ENCODE results near the gene TUFM.
"Not testable (repeated sequence)": the region's sequence is repeated elsewhere in the genome, so short reads cannot be mapped to it uniquely, and the experiment has no call there.

Gene TUFM

DNA sequence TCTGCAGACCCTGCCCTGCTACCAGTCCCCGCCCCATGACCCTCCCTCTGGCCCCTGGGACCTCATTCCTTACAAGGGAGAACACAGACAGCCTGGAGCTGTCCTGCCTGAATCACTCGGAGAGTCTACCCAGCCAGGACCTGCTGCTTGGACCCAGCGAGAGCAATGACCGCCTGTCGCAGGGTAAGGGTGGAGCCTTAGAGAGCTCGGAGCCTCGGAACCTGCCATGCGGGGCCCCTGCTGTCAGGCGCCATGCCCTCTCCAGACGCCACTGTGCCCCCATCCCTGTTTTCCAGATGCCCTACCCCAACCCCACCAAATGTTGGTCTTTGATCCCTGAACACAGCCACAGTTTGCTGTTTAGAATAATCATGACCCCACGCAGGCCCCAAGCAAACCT is 23.1 kb upstream of the TUFM start:
- H3K27ac ChIP-seq = no peak overlapping the region
- POLR2A ChIA-PET (ENCODE audit: low non-redundant PET) = no interaction called here
- no peak for DNase-seq (ENCODE audit: low spot score)
- no peak for TF ChIP-seq CTCF (conservative IDR thresholded peaks at IDR 0.05; ENCODE audit: low read depth)
- CTCF ChIA-PET = interaction anchor here (0.7 kb wide), 1 partner anchor 86 kb away, joined by 4 read pairs; no protein-coding TSS in a partner anchor

GRCh38 chr16:28867646-28868045 is 21.5 kb upstream of the TUFM start:
- POLR2A ChIA-PET (ENCODE audit: low non-redundant PET); CTCF ChIA-PET; DNase-seq (ENCODE audit: low spot score): not testable (repeated sequence)
- H3K27ac ChIP-seq = peak overlapping the region; percentile 92

GRCh38 chr16:28867241-28867640 is 21.1 kb upstream of the TUFM start:
- TF ChIP-seq CTCF (conservative IDR thresholded peaks at IDR 0.05; ENCODE audit: low read depth) = no peak
- peak overlapping the region; percentile 92 for H3K27ac ChIP-seq
- CTCF ChIA-PET = no interaction called here
- DNase-seq (ENCODE audit: low spot score) = no peak
- POLR2A ChIA-PET (ENCODE audit: low non-redundant PET) = no interaction called here

DNA sequence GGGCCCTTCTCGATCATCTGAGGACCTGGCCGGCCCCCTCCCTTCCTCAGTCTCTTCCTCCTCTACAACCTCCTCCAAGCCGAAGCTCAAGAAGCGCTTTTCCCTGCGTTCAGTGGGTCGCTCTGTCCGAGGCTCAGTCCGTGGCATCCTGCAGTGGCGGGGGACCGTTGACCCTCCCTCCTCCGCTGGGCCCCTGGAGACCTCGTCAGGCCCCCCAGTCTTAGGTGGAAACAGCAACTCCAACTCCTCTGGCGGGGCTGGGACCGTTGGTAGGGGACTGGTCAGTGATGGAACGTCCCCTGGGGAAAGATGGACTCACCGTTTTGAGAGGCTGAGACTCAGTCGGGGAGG is 20.3 kb upstream of the TUFM start:
- H3K27ac ChIP-seq = peak overlapping the region; percentile 92
- DNase-seq (ENCODE audit: low spot score) = no peak
- ChIA-PET POLR2A (ENCODE audit: low non-redundant PET) (no interaction called here), CTCF (no interaction called here)
- TF ChIP-seq CTCF (conservative IDR thresholded peaks at IDR 0.05; ENCODE audit: low read depth) = no peak

- peak overlapping the region; percentile 92 for H3K27ac ChIP-seq
- ChIA-PET POLR2A (ENCODE audit: low non-redundant PET) (no interaction called here), CTCF (interaction anchor here (0.6 kb wide), 2 partner anchors 80 to 99 kb away, joined by 3 read pairs; no protein-coding TSS in a partner anchor)
- no peak for DNase-seq (ENCODE audit: low spot score)
- TF ChIP-seq CTCF (conservative IDR thresholded peaks at IDR 0.05; ENCODE audit: low read depth) = no peak
These were observed 19.7 kb upstream of the TUFM start for GRCh38 chr16:28865722-28866453.

DNA sequence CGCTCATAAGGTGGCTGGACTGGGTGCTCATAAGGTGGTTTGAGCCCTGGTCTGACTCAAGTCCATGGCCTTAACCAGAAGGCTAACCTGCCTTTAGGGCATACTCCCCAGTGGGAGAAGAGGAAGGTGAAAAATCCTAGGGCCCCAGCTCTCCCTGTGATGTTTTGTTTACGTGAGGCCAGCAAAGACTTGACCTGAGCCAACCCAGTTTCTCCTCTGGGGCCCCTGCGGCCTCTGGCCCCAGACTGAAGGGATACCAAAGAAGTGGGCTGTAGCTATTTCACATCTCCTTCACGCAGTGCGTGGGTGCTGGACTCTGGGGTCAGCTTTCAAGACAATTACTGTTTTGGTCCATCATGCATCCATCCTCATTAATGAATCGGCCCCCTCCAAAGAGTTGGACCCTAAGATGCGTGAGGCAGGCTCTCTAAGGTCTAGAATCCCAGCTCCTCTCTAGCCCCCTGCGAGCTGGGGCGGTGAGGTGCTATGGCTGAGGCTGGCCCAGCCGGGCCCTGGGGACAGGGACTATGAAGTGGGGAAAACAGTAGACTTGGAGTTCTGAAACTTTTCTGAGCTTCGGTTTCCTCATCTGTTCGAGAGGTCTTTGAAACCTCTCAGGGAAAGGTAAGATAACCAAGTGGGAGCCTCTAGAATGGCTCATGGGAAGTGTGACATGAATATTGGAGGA is 19.0 kb upstream of the TUFM start:
- ChIA-PET CTCF (interaction anchor here (0.6 kb wide), 1 partner anchor 81 kb away, joined by 3 read pairs; no protein-coding TSS in a partner anchor), POLR2A (ENCODE audit: low non-redundant PET) (no interaction called here)
- no peak for TF ChIP-seq CTCF (conservative IDR thresholded peaks at IDR 0.05; ENCODE audit: low read depth)
- peak overlapping the region; percentile 92 for H3K27ac ChIP-seq
- no peak for DNase-seq (ENCODE audit: low spot score)
